Loucy (cell line): ENCODE measurements around the gene CST3.

Experiments used
- H2AFZ ChIP-seq: fragments of 200-600 bp; sonication (generic); 2 replicates; pipeline ENCODE4 v1.6.0; 2016; ENCODE audit warnings: antibody characterized with exemption, mild to moderate bottlenecking, low read length, moderate library complexity
- H3F3A ChIP-seq: fragments of 200-600 bp; 2 replicates; pipeline ENCODE4 v1.6.0; 2016; ENCODE audit warnings: antibody characterized with exemption, low read depth, mild to moderate bottlenecking
- H3K27me3 ChIP-seq: fragments of 200-600 bp; sonication (generic); 2 replicates; pipeline ENCODE4 v1.6.1; 2014; ENCODE audit warnings: low read length, mild to moderate bottlenecking; ENCODE audit not compliant: insufficient read depth, poor library complexity, severe bottlenecking
- H3K36me3 ChIP-seq: fragments of 200-600 bp; sonication (generic); 2 replicates; pipeline ENCODE4 v1.6.1; 2016; ENCODE audit warnings: low read length; ENCODE audit not compliant: insufficient read depth
- H3K4me1 ChIP-seq: fragments of 200-600 bp; sonication (generic); 2 replicates; pipeline ENCODE4 v1.5.1; 2014; ENCODE audit warnings: low read length, mild to moderate bottlenecking; ENCODE audit not compliant: insufficient read depth, poor library complexity, severe bottlenecking
- H3K4me2 ChIP-seq: fragments of 200-600 bp; sonication (generic); 2 replicates; pipeline ENCODE4 v1.6.0; 2014; ENCODE audit warnings: antibody characterized with exemption, low read length, low read depth, mild to moderate bottlenecking; ENCODE audit not compliant: poor library complexity, severe bottlenecking
- H3K4me3 ChIP-seq: fragments of 200-600 bp; sonication (generic); 2 replicates; pipeline ENCODE4 v1.5.1; 2014; ENCODE audit warnings: low read length, mild to moderate bottlenecking, mixed read lengths; ENCODE audit not compliant: poor library complexity, severe bottlenecking
- H3K79me2 ChIP-seq: fragments of 200-600 bp; sonication (generic); 2 replicates; pipeline ENCODE4 v1.6.1; 2014; ENCODE audit warnings: low read length; ENCODE audit not compliant: insufficient read depth
- H3K9ac ChIP-seq: fragments of 200-600 bp; sonication (generic); 2 replicates; pipeline ENCODE4 v1.6.0; 2014; ENCODE audit warnings: mild to moderate bottlenecking, low read depth, low read length, moderate library complexity; ENCODE audit not compliant: poor library complexity, severe bottlenecking
- H3K9me2 ChIP-seq: fragments of 200-600 bp; sonication (generic); replicated peaks from 2 replicates; pipeline ENCODE4 v1.6.1; 2016; ENCODE audit warnings: low read depth, low read length, mixed read lengths
- H3K9me3 ChIP-seq: fragments of 200-600 bp; sonication (generic); 2 replicates; pipeline ENCODE4 v1.6.1; 2014; ENCODE audit warnings: mild to moderate bottlenecking, antibody characterized with exemption, low read length, low read depth; ENCODE audit not compliant: insufficient read depth
- H4K20me1 ChIP-seq: fragments of 200-600 bp; sonication (generic); 2 replicates; pipeline ENCODE4 v1.6.0; 2014; ENCODE audit warnings: antibody characterized with exemption, low read length, mild to moderate bottlenecking; ENCODE audit not compliant: insufficient read depth, poor library complexity, severe bottlenecking
- CTCF ChIP-seq: fragments of 200-600 bp; sonication (generic); conservative IDR thresholded peaks from 2 replicates; pipeline ENCODE4 v1.5.1; 2014; ENCODE audit warnings: mild to moderate bottlenecking, antibody characterized with exemption, low read length
- EZH2phosphoT487 ChIP-seq: fragments of 200-600 bp; IDR thresholded peaks from 2 replicates; pipeline ENCODE4 v1.6.1; 2018; ENCODE audit warnings: antibody characterized with exemption, mild to moderate bottlenecking, moderate library complexity, borderline replicate concordance

CST3 gene

GRCh38 chr20:23669327-23669726 lies 31.6 kb upstream of the CST3 start:
- no peak for TF ChIP-seq CTCF
- no peak for TF ChIP-seq EZH2phosphoT487
- H3F3A ChIP-seq, result no peaks in the 10 kb centered on the region
- no peaks in the 10 kb centered on the region for H3K4me1 ChIP-seq
- H3K79me2 ChIP-seq, result no peaks in the 10 kb centered on the region
- no peaks in the 10 kb centered on the region for H3K9me2 ChIP-seq
- H2AFZ ChIP-seq, result no peak overlapping the region
- H3K4me3 ChIP-seq, result no peak overlapping the region
- H3K9ac ChIP-seq, result no peak overlapping the region
- H3K9me3 ChIP-seq, result no peaks in the 10 kb centered on the region
- no peaks in the 10 kb centered on the region for H3K36me3 ChIP-seq
- no peaks in the 10 kb centered on the region for H4K20me1 ChIP-seq
- no peak overlapping the region for H3K4me2 ChIP-seq
- no peaks in the 10 kb centered on the region for H3K27me3 ChIP-seq

GRCh38 chr20:23668477-23668951 lies 30.8 kb upstream of the CST3 start:
- Histone ChIP-seq H3K4me3 (no peak overlapping the region), H3K79me2 (no peaks in the 10 kb centered on the region), H3K4me2 (no peak overlapping the region), H4K20me1 (no peaks in the 10 kb centered on the region), H3K36me3 (no peaks in the 10 kb centered on the region), H3K27me3 (no peaks in the 10 kb centered on the region), H3K9me3 (no peaks in the 10 kb centered on the region), H3F3A (no peaks in the 10 kb centered on the region), H3K9me2 (no peaks in the 10 kb centered on the region), H3K4me1 (no peaks in the 10 kb centered on the region), H3K9ac (no peak overlapping the region), H2AFZ (no peak overlapping the region)
- TF ChIP-seq EZH2phosphoT487 (no peak), CTCF (peak; percentile 86)

- Histone ChIP-seq H3K9me3 (no peaks in the 10 kb centered on the region), H3K27me3 (no peaks in the 10 kb centered on the region), H3K4me3 (no peak overlapping the region), H3F3A (no peaks in the 10 kb centered on the region), H3K9ac (no peak overlapping the region), H4K20me1 (no peaks in the 10 kb centered on the region), H3K4me2 (no peak overlapping the region), H3K36me3 (no peaks in the 10 kb centered on the region), H3K79me2 (no peaks in the 10 kb centered on the region), H3K9me2 (no peaks in the 10 kb centered on the region), H3K4me1 (no peaks in the 10 kb centered on the region), H2AFZ (no peak overlapping the region)
- TF ChIP-seq CTCF, result no peak
- TF ChIP-seq EZH2phosphoT487, result no peak
Measured at GRCh38 chr20:23667666-23668065, 29.9 kb upstream of the CST3 start.
